HG02970 (cell line): ENCODE results near the gene NSUN3.

ENCODE experiments used
- ATAC-seq: cut with Tn5 transposase; IDR thresholded peaks from one replicate; pipeline ENCODE4 v1.9.1; 2021; ENCODE audit warnings: mild to moderate bottlenecking, moderate library complexity, moderate number of reproducible peaks; ENCODE audit not compliant: unreplicated experiment, low FRiP score

The NSUN3 gene

DNA sequence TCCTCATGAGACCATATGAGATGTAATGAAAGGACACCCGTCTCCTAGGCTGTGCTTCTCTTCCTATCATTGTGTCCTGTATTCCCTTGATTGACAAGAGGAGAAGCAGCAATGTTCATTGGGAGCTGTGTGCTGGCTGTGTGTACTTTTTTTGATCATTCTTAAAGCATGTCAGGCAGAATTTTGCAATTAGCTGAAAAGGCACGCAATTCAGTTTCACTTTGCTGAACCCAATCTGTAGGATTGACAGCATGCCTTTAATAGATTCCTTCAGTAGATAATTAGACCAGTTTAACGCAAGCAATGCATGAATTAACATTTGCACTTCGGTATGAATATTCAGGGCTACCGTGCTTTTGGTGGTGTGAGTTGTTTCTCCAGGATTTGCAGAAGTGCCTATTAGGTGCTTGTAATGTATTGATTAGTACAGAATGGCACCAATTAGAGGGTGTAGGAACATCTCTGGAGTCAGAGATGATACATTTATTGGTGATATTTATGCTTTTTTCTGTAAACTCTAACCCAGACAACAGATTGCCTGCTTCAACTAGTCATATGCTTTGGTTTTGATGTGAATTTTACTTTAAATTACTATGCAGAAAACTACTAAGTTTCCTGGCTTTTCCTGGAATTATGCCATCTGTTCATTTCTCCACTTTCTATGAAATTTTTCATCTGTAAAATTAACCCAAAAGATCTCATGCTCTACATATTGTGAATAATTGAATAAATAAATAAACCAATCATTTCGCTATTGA, 114.3 kb downstream of the NSUN3 start:
- ATAC-seq: no peak
